Vagina (tissue), 2 donors: ENCODE results near the gene NUP210.

Experiments
- POLR2A ChIP-seq, 2 donors: fragments of 450-650 bp; IDR thresholded peaks; one replicate each; pipeline ENCODE4 v1.6.1; 2017; ENCODE audit warnings: antibody characterized with exemption in 2 of 2, mild to moderate bottlenecking in 2 of 2, moderate library complexity in 2 of 2
- TF ChIP-seq, protein P1 (sequence below), 3 experiments: fragments of 450-650 bp in 2 of 3; fragments of 200-600 bp in 1 of 3; sonication (generic) in 1 of 3; IDR thresholded peaks; one replicate each; pipeline ENCODE4 v1.5.1; 2017 to 2019; ENCODE audit warnings: antibody characterized with exemption in 3 of 3, mild to moderate bottlenecking in 2 of 3, moderate library complexity in 2 of 3

DNA sequence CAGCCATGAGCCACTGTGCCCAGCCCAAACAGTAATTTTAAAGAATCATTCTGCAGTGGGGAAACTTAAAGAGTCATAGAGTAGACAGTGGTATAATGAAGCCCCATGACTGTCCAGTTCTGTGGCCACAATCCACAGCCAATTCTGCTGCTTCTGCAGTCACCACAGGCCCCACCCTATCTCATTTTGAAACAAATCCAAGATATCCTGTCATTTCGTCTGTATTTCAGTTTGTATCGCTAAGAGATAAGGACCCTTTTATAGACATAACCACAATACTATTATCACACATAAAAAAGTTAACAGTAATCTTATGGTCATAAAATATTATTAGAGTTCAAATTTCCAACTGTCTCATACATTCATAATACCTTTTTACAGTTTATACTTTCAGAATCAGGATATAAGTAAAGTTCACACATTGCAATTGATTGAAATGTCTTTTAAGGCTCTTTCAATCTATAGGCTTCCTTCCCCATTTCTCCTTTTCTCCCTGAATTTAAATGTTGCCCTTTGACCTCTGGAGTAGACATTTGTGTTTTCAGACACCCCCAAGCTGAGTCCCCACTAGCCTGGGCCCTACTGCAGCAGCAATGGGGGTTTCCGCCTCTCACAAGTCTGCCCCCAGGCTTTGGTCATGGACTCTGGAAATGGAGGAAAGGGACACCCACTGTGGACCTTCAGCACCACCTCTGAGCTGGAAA lies 4.2 kb upstream of the NUP210 start:
- TF ChIP-seq, protein P1, sequence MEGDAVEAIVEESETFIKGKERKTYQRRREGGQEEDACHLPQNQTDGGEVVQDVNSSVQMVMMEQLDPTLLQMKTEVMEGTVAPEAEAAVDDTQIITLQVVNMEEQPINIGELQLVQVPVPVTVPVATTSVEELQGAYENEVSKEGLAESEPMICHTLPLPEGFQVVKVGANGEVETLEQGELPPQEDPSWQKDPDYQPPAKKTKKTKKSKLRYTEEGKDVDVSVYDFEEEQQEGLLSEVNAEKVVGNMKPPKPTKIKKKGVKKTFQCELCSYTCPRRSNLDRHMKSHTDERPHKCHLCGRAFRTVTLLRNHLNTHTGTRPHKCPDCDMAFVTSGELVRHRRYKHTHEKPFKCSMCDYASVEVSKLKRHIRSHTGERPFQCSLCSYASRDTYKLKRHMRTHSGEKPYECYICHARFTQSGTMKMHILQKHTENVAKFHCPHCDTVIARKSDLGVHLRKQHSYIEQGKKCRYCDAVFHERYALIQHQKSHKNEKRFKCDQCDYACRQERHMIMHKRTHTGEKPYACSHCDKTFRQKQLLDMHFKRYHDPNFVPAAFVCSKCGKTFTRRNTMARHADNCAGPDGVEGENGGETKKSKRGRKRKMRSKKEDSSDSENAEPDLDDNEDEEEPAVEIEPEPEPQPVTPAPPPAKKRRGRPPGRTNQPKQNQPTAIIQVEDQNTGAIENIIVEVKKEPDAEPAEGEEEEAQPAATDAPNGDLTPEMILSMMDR (IDR thresholded peaks at IDR 0.05), result no peak
- TF ChIP-seq POLR2A (IDR thresholded peaks at IDR 0.05), result no peak
